ENCODE results near the gene BUD31. TPM values are rescaled to one million over a fixed set of nuclear protein-coding genes. Genes with fewer than 3 reads are reported as not detected.
A peak's percentile ranks its signal among the peaks of the same experiment; 100 is the strongest.

BUD31 gene
- total RNA-seq, 1 experiment from 2014 or later: 104 TPM

- no peak overlapping the region for H2AFZ ChIP-seq (ENCODE audit: low read length)
- H3K23me2 ChIP-seq (ENCODE audit: insufficient read length, low read depth, low read length, poor library complexity, severe bottlenecking): peaks cover 16% of the 10 kb centered on the region
- H3K9me3 Mint-ChIP-seq: peaks cover 3 to 5% of the 10 kb centered on the region in 2 experiments; a peak in 2 of 5 replicates
- no peak overlapping the region for H3K18ac ChIP-seq (ENCODE audit: insufficient read length, low read depth, low read length)
- no peak overlapping the region for H2BK15ac ChIP-seq (ENCODE audit: low read depth, low read length)
- H3K27me3 Mint-ChIP-seq (ENCODE audit: low read depth): no peaks in the 10 kb centered on the region
- H3K79me1 ChIP-seq (ENCODE audit: insufficient read depth, low read depth, low read length, poor library complexity, severe bottlenecking): peaks cover 8% of the 10 kb centered on the region
- no peak overlapping the region for H3K27ac ChIP-seq (ENCODE audit: insufficient read length, low read depth, low read length)
- no peak overlapping the region for H3K14ac ChIP-seq (ENCODE audit: insufficient read depth, low read length)
- H4K5ac ChIP-seq (ENCODE audit: insufficient read length, low read depth, low read length): no peak overlapping the region
- peaks cover 27% of the 10 kb centered on the region for H3K79me2 ChIP-seq (ENCODE audit: insufficient read depth, low read length)
- no peak overlapping the region for H2AK5ac ChIP-seq (ENCODE audit: insufficient read length, low read length)
- H4K91ac ChIP-seq (ENCODE audit: insufficient read length, low read depth, low read length): no peak overlapping the region
- no peaks in the 10 kb centered on the region for H3K9me3 ChIP-seq (ENCODE audit: control insufficient read depth, low read depth, low read length)
- no peaks in the 10 kb centered on the region for H3K27me3 ChIP-seq (ENCODE audit: insufficient read depth, low read length)
- peak overlapping the region in 1 of 3 experiments; percentile 64; a peak in 2 of 7 replicates for H3K27ac Mint-ChIP-seq
- H4K8ac ChIP-seq (replicated peaks; ENCODE audit: insufficient read length, low read depth, low read length): no peak overlapping the region
- H2BK12ac ChIP-seq (ENCODE audit: insufficient read length, low read depth, low read length): no peak overlapping the region
- DNase-seq: no peak
- H3K4me1 Mint-ChIP-seq: peaks cover 19 to 23% of the 10 kb centered on the region in 2 experiments
- TF ChIP-seq, protein P1, sequence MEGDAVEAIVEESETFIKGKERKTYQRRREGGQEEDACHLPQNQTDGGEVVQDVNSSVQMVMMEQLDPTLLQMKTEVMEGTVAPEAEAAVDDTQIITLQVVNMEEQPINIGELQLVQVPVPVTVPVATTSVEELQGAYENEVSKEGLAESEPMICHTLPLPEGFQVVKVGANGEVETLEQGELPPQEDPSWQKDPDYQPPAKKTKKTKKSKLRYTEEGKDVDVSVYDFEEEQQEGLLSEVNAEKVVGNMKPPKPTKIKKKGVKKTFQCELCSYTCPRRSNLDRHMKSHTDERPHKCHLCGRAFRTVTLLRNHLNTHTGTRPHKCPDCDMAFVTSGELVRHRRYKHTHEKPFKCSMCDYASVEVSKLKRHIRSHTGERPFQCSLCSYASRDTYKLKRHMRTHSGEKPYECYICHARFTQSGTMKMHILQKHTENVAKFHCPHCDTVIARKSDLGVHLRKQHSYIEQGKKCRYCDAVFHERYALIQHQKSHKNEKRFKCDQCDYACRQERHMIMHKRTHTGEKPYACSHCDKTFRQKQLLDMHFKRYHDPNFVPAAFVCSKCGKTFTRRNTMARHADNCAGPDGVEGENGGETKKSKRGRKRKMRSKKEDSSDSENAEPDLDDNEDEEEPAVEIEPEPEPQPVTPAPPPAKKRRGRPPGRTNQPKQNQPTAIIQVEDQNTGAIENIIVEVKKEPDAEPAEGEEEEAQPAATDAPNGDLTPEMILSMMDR (conservative IDR thresholded peaks at IDR 0.05): no peak
- no peak overlapping the region for H3K23ac ChIP-seq (ENCODE audit: insufficient read length, low read depth, low read length)
- H2BK120ac ChIP-seq (ENCODE audit: low read depth, low read length, poor library complexity, severe bottlenecking): no peak overlapping the region
- H3K4me2 ChIP-seq (ENCODE audit: insufficient read depth, insufficient read length, low read length): no peak overlapping the region
- no peaks in the 10 kb centered on the region for H4K20me1 ChIP-seq (ENCODE audit: control insufficient read depth, insufficient read depth, insufficient read length)
- H3K4me3 Mint-ChIP-seq: peak overlapping the region; percentile 95 to 96
- H3T11ph ChIP-seq (ENCODE audit: low read length): no peak overlapping the region
- H3K4me1 ChIP-seq (ENCODE audit: insufficient read depth, low read length): no peaks in the 10 kb centered on the region
- WGBS (ENCODE audit: extremely low coverage, insufficient read length, low lambda C conversion rate): no CpG with 5 or more reads among the region's 2 CpGs
- no peak overlapping the region for H2BK20ac ChIP-seq (ENCODE audit: low read depth, low read length, poor library complexity, severe bottlenecking)
- no peak overlapping the region for H3K4ac ChIP-seq (ENCODE audit: low read depth, low read length)
- H2BK5ac ChIP-seq (ENCODE audit: insufficient read length, low read length): no peak overlapping the region
- peaks cover 42 to 62% (median 51%) of the 10 kb centered on the region in 3 experiments; a peak in 6 of 7 replicates for H3K36me3 Mint-ChIP-seq (ENCODE audit: insufficient read depth in 1 of 3, low read depth in 3 of 3)
- H3K9ac ChIP-seq (ENCODE audit: extremely low read depth, insufficient read length, low read length): no peak overlapping the region
- no peak overlapping the region for H3K56ac ChIP-seq (ENCODE audit: insufficient read length, low read depth, low read length)
Observed at GRCh38 chr7:99410635-99411034, 1.9 kb downstream of the BUD31 start.

Measured in H9 (cell line).